ENCODE results near the gene NR2C1. TPM values are rescaled to one million over a fixed set of nuclear protein-coding genes. Genes with fewer than 3 reads are reported as not detected.

The NR2C1 gene
- total and polyA plus RNA-seq, 2 of the 8 experiments (the other 6 are each of a cell fraction or from before 2014, with no cell fraction given), result 22.8 to 48.3 TPM

DNA sequence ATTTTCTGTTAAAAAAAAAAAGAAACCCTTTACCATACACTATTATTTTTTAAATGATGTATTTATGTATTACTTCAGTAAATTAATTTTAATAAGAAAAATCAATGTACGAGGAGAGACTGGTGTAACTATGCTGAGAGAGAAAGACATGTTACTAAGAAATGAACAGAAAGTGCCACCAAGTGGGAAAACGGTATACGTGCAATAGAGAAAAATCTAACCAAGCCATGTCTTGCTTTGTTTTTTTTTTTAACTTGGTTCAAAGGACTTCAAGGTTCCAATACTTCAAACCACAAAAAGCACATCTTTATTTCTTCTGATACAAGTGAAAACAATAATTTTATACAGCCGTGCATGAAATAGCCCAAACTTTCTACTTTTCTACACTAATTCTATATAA, 92.8 kb downstream of the NR2C1 start:
- DNase-seq (ENCODE audit: low read depth in 1 of 2, low spot score in 2 of 2) (no peak), FAIRE-seq (no peak)
- H3K23me2 ChIP-seq (ENCODE audit: low read depth, low read length), result no peaks in the 10 kb centered on the region
- no peaks in the 10 kb centered on the region for H3K9me3 ChIP-seq (ENCODE audit: insufficient read depth in 2 of 2, low read depth in 1 of 2, low read length in 1 of 2)
- H4K20me1 ChIP-seq (replicated peaks in 1 of 2; ENCODE audit: control insufficient read depth in 1 of 2, insufficient read depth in 2 of 2, low read length in 2 of 2), result peaks cover 0 to 2% of the 10 kb centered on the region in 2 experiments
- H3K27ac ChIP-seq (ENCODE audit: low read depth, low read length), result no peak overlapping the region
- no peaks in the 10 kb centered on the region for H3K27me3 ChIP-seq (replicated peaks in 1 of 4; ENCODE audit: control insufficient read depth in 3 of 4, extremely low read depth in 1 of 4, insufficient read depth in 3 of 4, low read length in 3 of 4)
- no peak overlapping the region for H3K18ac ChIP-seq (ENCODE audit: extremely low read depth, low read length)
- H2AFZ ChIP-seq (ENCODE audit: low read length), result no peak overlapping the region
- no peak overlapping the region for H3K23ac ChIP-seq (ENCODE audit: insufficient read length)
- H3K4me3 ChIP-seq (ENCODE audit: extremely low read depth in 1 of 4, insufficient read depth in 2 of 4, low read depth in 3 of 4, low read length in 4 of 4), result no peak overlapping the region
- H4K8ac ChIP-seq (ENCODE audit: extremely low read depth, insufficient read depth, low read length), result no peak overlapping the region
- H4K5ac ChIP-seq (ENCODE audit: insufficient read length, low read depth, low read length), result no peak overlapping the region
- no peak overlapping the region for H3K4ac ChIP-seq (replicated peaks; ENCODE audit: insufficient read length, low read depth, low read length)
- no peak overlapping the region for H3K14ac ChIP-seq (ENCODE audit: insufficient read length)
- POLR2A ChIA-PET (ENCODE audit: partially characterized antibody), result interaction anchor here (4.3 kb wide), 1 partner anchor 11 kb away, joined by 18 read pairs; no protein-coding TSS in a partner anchor
- H3K36me3 ChIP-seq (ENCODE audit: control insufficient read depth in 2 of 4, insufficient read depth in 4 of 4, low read length in 3 of 4), result no peaks in the 10 kb centered on the region
- H2BK5ac ChIP-seq (ENCODE audit: low read depth, low read length), result no peak overlapping the region
- CTCF ChIA-PET (ENCODE audit: partially characterized antibody), result interaction anchor here (1.8 kb wide), 1 partner anchor 9 kb away, joined by 7 read pairs; no protein-coding TSS in a partner anchor
- H3K4me2 ChIP-seq (ENCODE audit: insufficient read depth in 1 of 2, low read depth in 2 of 2, low read length in 2 of 2), result no peak overlapping the region
- no peak overlapping the region for H2BK120ac ChIP-seq (replicated peaks; ENCODE audit: low read depth, low read length)
- H3K56ac ChIP-seq (replicated peaks; ENCODE audit: insufficient read length, low read depth, low read length), result no peak overlapping the region
- no peaks in the 10 kb centered on the region for H3K79me1 ChIP-seq (ENCODE audit: low read depth, low read length)
- no peak overlapping the region for H2BK15ac ChIP-seq (ENCODE audit: low read length)
- H2BK12ac ChIP-seq (ENCODE audit: low read depth, low read length), result no peak overlapping the region
- H3K79me2 ChIP-seq (ENCODE audit: control insufficient read depth in 1 of 2, insufficient read depth in 2 of 2, low read length in 2 of 2), result no peaks in the 10 kb centered on the region; a peak in 1 of 4 replicates
- no peak overlapping the region for H2AK5ac ChIP-seq (ENCODE audit: low read depth, low read length)
- 76% methylated on average over 4 of the region's 4 CpGs; no CpG with 5 or more reads in 1 of the 2 experiments for WGBS, 2 experiments (ENCODE audit: extremely low coverage in 1 of 2, insufficient coverage in 1 of 2, insufficient read length in 1 of 2, insufficient replicate concordance in 2 of 2, low coverage in 1 of 2, low lambda C conversion rate in 2 of 2, missing lambda C conversion rate in 1 of 2)
- no peak overlapping the region for H4K91ac ChIP-seq (replicated peaks; ENCODE audit: insufficient read length, low read length)
- TF ChIP-seq POU5F1 (IDR thresholded peaks at IDR 0.05; ENCODE audit: low read depth, low read length), result no peak
- TF ChIP-seq JUND (IDR thresholded peaks at IDR 0.05; ENCODE audit: low read length), result no peak
- TF ChIP-seq, protein P1, sequence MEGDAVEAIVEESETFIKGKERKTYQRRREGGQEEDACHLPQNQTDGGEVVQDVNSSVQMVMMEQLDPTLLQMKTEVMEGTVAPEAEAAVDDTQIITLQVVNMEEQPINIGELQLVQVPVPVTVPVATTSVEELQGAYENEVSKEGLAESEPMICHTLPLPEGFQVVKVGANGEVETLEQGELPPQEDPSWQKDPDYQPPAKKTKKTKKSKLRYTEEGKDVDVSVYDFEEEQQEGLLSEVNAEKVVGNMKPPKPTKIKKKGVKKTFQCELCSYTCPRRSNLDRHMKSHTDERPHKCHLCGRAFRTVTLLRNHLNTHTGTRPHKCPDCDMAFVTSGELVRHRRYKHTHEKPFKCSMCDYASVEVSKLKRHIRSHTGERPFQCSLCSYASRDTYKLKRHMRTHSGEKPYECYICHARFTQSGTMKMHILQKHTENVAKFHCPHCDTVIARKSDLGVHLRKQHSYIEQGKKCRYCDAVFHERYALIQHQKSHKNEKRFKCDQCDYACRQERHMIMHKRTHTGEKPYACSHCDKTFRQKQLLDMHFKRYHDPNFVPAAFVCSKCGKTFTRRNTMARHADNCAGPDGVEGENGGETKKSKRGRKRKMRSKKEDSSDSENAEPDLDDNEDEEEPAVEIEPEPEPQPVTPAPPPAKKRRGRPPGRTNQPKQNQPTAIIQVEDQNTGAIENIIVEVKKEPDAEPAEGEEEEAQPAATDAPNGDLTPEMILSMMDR (IDR thresholded peaks at IDR 0.05; ENCODE audit: control extremely low read depth in 1 of 3, insufficient read depth in 1 of 3, low read depth in 1 of 3, low read length in 3 of 3), result peak in 1 of 3 experiments; percentile 7; a peak in 2 of 4 replicates
- TF ChIP-seq RAD21 (IDR thresholded peaks at IDR 0.05 in 1 of 2, conservative IDR thresholded peaks at IDR 0.05 in 1 of 2; ENCODE audit: low read depth in 2 of 2, low read length in 2 of 2), result peak; percentile 25 to 31; a peak in 3 of 4 replicates
- no peak for TF ChIP-seq NANOG (IDR thresholded peaks at IDR 0.05; ENCODE audit: insufficient read depth, low read depth, low read length, poor library complexity, severe bottlenecking)
- no peak for TF ChIP-seq KDM5A (IDR thresholded peaks at IDR 0.05; ENCODE audit: low read length)
- no peak for TF ChIP-seq SIX5 (IDR thresholded peaks at IDR 0.05; ENCODE audit: low read depth, low read length)
- no peak for TF ChIP-seq SIRT6 (IDR thresholded peaks at IDR 0.05; ENCODE audit: low read length)
- TF ChIP-seq SAP30 (IDR thresholded peaks at IDR 0.05; ENCODE audit: insufficient read depth, insufficient replicate concordance, low read length), result no peak
- no peak overlapping the region for H2BK20ac ChIP-seq (ENCODE audit: low read length)
- H3K4me1 ChIP-seq (replicated peaks in 1 of 4; ENCODE audit: control insufficient read depth in 3 of 4, insufficient read depth in 4 of 4, low read length in 3 of 4), result peaks cover 0 to 6% (median 1%) of the 10 kb centered on the region in 4 experiments; a peak in 2 of 7 replicates
- no peak overlapping the region for H3K9ac ChIP-seq (replicated peaks in 1 of 4; ENCODE audit: extremely low read depth in 1 of 4, low read depth in 3 of 4, low read length in 3 of 4)
